NCI-H345 treated with DMSO at 0.1 percent for 48 hours (cell line): ENCODE data around the gene ZFAND3.

Experiments
- DNase-seq: peaks from one replicate; lab custom pipeline; 2025; ENCODE audit not compliant: unreplicated experiment; lab: John Stamatoyannopoulos, UW

Gene ZFAND3

DNA sequence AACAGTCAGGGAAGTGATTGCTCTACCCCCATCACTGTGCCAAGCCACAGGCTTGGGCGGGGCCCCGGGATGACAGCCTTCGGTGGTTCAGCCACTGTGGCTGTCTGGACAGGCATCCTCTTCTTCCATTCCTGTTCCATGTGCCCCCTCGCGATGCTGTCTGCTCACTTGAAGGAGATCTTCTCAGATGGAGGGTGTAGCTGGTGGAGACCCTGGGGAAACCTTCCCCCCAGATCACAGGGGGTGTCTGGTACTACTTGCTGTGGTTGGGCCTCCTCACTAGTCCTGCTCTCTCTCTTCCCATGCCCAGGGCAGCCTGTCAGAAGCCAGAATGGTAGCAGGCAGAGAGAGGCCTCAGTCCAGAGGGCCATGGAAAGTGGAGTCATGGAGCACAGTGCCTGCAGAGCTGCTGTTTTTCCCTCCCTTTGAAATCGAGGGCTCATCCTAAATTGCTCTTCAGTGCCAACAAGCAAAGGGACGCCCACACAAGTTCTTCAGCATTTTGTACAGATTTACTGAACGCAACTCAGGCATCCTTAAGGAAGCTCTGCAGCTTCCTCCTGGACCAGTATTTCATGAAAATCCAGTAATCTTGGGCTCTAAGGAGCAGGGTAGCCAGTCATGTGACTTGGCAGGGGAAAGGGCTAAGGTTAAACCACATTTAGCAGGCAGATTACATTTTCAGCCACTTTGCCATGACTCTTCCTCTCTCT lies 326.6 kb downstream of the ZFAND3 start:
- no peak for DNase-seq

DNA sequence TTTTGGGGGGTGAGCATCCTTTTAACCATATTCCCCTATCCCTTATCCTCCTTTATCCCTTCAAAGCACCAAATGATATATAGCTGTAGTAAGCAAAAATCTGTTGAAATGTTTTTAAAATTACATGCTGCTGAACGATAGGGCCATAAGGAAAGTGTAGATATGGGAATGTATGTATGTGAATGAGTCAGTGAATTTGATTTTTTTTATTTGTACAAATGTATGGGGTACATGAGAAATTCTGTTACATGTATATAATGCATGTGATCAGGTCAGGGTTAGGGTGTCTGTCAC lies 327.2 kb downstream of the ZFAND3 start:
- no peak for DNase-seq

- DNase-seq = no peak
Observed at GRCh38 chr6:38148606-38149005, 329.1 kb downstream of the ZFAND3 start.

DNA sequence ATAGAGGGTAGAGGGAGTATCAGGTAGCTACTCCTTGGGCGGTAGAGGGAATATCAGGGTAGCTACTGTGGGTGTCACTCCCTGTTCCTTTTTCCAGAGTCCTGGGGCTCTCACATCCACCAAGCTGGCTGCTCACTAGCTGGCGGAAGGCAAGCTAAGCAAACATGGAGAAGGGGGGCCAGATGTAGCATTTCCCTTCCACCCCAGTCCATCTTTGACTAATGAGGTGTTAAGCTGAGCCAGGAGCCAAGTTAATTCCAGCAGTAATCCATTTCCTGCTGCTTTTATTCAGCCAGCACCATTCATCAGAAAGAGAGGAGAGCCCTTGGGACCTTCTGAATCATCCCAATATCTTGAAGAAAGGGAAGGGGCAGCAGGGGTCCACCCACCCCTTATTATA lies 330.0 kb downstream of the ZFAND3 start:
- DNase-seq = no peak

- no peak for DNase-seq
Observed at GRCh38 chr6:38150021-38150420, 330.5 kb downstream of the ZFAND3 start.

DNA sequence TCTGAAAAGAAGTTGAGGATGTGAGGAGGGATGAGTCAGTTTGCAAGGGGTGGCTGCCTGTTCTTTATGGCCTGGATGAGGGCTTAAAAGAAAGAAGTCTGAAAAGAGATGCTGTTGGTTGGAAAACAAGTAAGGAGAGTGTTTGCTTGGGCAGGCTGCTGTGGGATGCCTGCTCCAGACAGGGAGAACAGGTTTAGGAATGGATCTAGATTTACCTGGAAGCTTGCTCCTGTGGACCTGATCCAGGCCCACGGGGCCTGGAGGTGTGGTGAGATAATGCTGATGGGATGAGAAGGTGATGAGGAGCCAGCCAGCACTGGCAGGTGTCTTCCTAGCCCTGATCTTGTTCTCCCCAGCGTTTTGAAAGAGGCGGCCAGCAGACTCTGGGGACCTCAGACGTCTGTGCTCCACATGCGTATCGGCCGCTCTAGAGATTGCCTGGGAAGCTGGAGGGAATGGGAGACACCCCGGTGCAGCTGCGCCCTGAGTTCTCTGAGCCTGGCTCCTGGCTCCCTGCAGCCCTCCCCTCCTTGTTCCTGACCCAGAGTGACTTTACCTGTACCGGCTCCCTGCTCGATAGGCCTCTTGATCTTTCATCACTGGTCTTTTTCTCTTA lies 331.3 kb downstream of the ZFAND3 start:
- no peak for DNase-seq

DNA sequence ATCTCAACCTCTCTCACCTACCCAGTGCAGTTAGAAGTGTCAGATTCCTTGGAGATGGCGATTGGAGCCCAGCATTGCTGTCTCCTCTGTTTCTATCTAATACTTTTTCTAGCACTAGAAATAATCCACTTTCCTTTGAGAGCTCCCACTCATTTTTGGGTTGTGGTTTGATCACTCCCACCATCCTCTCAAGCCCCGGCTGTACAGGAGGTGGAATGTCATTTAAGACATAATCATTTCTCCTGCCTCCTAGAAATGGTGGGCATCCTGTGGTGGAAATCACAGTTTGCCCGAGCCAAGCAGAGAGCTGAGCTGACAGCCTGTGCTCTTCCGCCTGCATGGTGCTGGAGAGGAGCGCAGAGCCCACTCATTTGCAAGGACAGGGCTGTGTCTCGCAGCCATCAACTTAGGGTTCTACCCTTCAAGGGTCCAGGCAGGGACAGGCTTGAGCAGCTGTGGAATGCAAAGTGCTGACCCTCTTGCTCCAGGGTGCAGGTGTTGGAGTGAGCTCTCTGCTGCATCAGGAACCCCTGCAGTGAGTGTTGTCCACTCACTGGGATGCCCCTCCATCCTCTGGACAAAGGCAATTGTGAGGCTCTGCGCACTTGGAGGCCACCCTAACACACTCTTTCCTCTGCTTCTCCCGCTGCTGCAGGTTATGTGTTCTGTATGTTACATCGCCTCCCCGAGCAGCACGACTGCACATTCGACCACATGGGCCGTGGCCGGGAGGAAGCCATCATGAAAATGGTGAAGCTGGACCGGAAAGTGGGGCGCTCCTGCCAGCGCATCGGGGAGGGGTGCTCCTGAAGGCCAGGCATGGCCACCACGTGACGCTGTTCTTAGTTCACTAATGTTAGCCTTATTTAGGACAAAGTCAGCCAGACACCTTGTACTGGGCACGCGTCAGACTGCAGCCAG lies 332.3 kb downstream of the ZFAND3 start:
- no peak for DNase-seq

DNA sequence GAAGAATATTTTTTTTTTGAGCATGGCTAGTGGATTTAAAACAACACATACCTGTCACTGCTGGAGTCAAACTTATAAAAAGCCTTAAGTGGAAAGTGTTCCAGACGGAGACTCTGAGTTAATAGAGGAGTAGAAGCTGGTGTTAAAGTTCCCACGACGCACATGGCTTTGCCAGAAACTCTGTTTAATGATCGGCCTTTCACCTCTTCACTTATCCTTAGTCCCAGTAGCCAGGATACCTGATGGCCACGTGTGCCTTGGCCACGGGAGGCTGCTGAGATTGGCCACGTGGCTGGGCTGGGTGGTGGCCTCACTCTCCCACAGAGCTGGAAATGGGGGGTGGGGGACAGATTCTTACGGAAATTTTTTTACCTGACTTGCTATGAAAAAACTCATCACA lies 333.1 kb downstream of the ZFAND3 start:
- no peak for DNase-seq

GRCh38 chr6:38153076-38153797 lies 333.7 kb downstream of the ZFAND3 start:
- DNase-seq = no peak

DNA sequence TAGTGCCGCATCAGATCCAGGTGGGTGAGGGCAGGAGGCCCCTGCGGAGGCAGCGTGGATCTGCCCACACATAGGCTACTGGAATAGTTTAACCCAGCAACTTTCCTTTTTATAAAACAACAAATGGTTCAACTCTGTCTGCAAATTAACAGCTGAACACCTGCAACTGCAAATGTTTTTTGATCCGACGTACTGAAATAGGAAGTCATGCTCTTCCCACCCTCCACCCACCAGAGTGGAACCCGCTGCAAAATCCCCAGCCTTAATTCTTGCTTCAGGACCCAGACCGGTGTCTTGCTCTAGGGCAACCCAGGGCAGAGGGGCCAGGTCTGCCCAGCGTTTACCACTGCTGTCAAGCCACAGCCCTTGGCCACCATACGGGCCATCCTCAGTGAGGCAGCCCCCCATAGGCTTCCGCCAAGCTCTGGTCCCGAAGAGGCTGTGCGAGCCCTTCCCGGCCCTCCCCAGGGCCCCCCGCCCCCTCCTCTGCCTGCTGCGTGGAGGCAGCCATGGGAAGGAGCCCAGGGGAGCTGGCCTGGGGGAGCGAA lies 334.3 kb downstream of the ZFAND3 start:
- no peak for DNase-seq

- no peak for DNase-seq
Observed at GRCh38 chr6:38154731-38155130, 335.2 kb downstream of the ZFAND3 start.

DNA sequence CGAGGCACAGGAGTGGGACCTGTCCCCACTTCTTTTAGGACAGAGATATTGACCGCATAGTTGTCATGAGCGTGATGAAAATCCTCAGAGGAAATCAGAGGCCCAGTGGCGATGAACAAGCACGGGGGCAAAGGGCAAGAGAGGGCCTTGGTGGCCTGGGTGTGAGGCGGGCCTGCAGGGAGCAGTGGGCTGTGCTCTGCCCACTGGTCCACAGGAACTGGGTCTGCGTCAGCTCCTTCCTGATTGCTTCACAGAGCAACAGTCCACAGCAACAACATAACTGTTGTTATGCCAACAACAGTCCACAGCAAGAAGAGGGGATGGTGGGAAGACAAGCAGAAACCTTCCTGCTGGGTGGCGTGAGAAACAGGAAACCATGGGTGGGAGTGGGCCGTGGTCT lies 335.6 kb downstream of the ZFAND3 start:
- no peak for DNase-seq

DNA sequence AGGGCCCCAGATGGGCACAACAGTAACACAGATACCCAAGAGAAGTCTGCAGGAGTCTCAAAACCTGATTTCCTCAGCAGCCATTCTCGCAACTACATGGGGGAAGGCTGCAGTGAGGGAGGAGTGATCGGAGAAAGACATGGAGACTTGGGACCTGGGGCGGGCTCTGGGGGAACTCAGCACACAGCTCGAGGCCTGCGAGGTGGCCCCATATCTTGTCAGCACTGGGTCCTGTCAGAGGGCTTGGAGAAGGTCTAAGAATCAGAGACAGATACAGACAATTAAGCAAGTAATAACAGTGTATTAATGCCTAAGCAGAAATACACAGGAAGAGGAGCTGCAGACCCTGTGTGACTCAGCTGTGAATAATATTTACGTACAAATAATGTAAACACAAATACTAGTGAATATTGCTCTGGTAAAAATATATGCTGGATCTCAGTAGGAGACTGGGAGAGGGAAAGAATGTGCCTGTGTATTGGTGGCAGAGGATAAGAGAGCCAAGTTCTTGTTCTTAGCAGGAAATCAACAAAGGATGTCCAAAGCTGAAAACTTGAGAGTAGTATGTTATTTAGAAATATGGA lies 336.2 kb downstream of the ZFAND3 start:
- no peak for DNase-seq

GRCh38 chr6:38156818-38157565 lies 337.5 kb downstream of the ZFAND3 start:
- no peak for DNase-seq

- no peak for DNase-seq
Observed at GRCh38 chr6:38157905-38158304, 338.4 kb downstream of the ZFAND3 start.

DNA sequence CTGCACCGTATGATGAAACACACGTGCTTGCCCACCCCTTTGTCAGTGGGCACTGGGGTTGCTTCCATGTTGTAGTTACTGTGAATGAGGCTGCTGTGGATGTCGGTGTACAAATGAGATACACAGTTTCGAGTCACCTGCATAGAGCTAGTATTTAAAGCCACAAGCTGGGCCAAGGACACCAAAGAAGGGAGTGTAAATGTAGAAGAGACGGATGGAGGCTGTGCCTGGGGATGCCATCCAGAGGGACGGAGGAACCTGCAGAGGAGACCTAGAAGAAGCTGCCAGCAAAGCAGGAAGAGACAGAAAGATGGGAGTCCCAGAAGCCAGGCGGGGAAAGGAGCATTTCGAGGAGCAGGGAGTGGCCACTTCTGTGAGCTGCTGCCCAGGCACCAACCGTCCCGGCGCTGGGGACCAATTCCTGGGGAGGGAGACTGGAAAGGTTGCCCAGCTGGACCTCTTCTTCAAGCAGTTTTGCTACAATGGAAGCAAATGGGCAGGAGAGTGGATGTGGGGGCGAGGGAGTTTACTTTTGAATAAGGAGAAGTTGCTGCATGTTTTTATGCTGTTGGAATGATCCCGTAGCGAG lies 339.3 kb downstream of the ZFAND3 start:
- DNase-seq = no peak

GRCh38 chr6:38159596-38159995 lies 340.1 kb downstream of the ZFAND3 start:
- DNase-seq = no peak

DNA sequence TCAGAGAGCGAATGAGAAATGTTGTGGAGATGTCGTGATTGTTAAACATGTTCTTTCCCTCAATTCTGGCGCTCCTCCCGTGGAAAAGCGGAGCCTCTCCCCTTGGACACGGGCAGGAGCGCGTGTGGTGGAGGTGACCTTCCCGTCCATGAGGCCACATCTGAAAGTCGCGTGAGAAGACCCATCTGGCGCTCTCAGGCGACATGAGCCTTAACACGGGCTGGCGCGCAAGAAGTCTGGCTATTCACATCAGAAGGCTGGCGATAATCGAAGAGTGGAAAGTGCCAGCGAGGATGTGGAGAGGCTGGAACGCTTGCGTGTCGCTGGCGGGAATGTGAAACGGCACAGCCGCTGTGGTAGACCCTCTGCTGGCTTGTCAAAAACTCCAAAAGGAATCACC lies 341.3 kb downstream of the ZFAND3 start:
- no peak for DNase-seq

DNA sequence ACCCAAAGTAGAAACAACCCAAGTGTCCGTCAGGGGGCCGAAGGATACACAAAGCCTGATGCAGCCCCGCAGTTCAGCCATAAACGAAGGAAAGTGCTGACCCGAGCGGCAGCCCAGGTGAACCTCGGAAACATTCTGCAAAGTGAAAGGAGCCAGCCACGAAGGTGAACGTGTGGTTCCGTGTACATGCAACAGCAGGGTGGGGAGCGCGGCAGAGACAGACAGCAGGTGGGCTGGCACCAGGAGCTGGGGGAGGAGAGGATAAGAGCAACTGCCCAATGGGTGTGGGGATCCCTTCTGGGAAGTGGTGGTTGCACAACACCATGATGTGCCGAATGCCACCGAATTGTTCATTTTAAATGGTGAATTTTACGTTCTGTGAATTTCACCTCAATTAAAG lies 341.8 kb downstream of the ZFAND3 start:
- DNase-seq = no peak
